ENCODE results near the gene SRCAP. TPM values are rescaled to one million over a fixed set of nuclear protein-coding genes. Genes with fewer than 3 reads are reported as not detected.

Gene SRCAP
- total RNA-seq, 1 donor from 2014 or later: 28.5 TPM

DNA sequence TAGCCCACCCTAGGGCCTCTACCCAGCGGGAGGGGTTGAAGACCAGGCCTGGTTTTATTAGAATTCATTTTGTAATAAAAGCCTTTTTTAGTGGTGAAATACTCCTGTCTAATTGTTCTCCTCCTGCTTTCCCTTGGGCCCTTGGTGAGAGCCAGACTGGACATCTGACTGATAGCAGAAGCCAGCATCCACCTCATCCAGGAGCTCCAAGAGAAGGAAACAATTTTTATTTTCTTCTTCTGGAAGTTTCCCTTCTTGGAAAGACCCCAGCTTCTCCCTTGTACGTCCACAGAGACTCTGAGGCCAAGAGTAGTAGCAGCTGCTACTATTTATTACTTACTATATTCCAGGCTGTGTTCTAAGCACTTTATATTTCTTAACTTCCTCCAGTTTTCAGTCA, 45.2 kb downstream of the SRCAP start:
- H3K36me3 ChIP-seq: peaks cover 0 to 21% of the 10 kb centered on the region in 2 donors
- H3K27ac ChIP-seq: peak overlapping the region; percentile 42
- intact Hi-C loops (cut with DNase I): no loop called here
- H3K4me1 ChIP-seq: peaks cover 35% of the 10 kb centered on the region
- no peak overlapping the region for H3K4me3 ChIP-seq
- H3K27me3 ChIP-seq: no peaks in the 10 kb centered on the region
- no peaks in the 10 kb centered on the region for H3K9me3 ChIP-seq
- no peak for DNase-seq (ENCODE audit: extremely low spot score in 2 of 2)
- TF ChIP-seq POLR2A (IDR thresholded peaks at IDR 0.05) (no peak), POLR2AphosphoS5 (IDR thresholded peaks at IDR 0.05; ENCODE audit: insufficient read depth in 1 of 2, low read depth in 1 of 2) (no peak)

GRCh38 chr16:30745082-30745481, 46.1 kb downstream of the SRCAP start:
- no peak overlapping the region for H3K27ac ChIP-seq
- DNase-seq (ENCODE audit: extremely low spot score in 2 of 2): no peak
- intact Hi-C loops (cut with DNase I): no loop called here

GRCh38 chr16:30746638-30747175, 47.7 kb downstream of the SRCAP start:
- H3K36me3 ChIP-seq: peaks cover 0 to 26% of the 10 kb centered on the region in 2 donors
- no peak overlapping the region for H3K4me3 ChIP-seq
- DNase-seq (ENCODE audit: extremely low spot score in 2 of 2): no peak
- intact Hi-C loops (cut with DNase I): no loop called here
- no peaks in the 10 kb centered on the region for H3K9me3 ChIP-seq
- H3K4me1 ChIP-seq: peaks cover 19% of the 10 kb centered on the region
- TF ChIP-seq POLR2A (IDR thresholded peaks at IDR 0.05) (no peak), CTCF (IDR thresholded peaks at IDR 0.05) (no peak), POLR2AphosphoS5 (IDR thresholded peaks at IDR 0.05; ENCODE audit: insufficient read depth in 1 of 2, low read depth in 1 of 2) (no peak)
- no peaks in the 10 kb centered on the region for H3K27me3 ChIP-seq
- no peak overlapping the region for H3K27ac ChIP-seq

More at GRCh38 chr16:30745082-30745481, 46.1 kb downstream of the SRCAP start:
- Histone ChIP-seq H3K9me3 (no peaks in the 10 kb centered on the region), H3K36me3 (peaks cover 0 to 16% of the 10 kb centered on the region in 2 donors), H3K27me3 (no peaks in the 10 kb centered on the region), H3K4me1 (peaks cover 32% of the 10 kb centered on the region), H3K4me3 (no peak overlapping the region)
- TF ChIP-seq POLR2AphosphoS5 (IDR thresholded peaks at IDR 0.05; ENCODE audit: insufficient read depth in 1 of 2, low read depth in 1 of 2) (no peak), CTCF (IDR thresholded peaks at IDR 0.05) (no peak), POLR2A (IDR thresholded peaks at IDR 0.05) (no peak)

- peaks cover 0 to 26% of the 10 kb centered on the region in 2 donors for H3K36me3 ChIP-seq
These were observed 48.4 kb downstream of the SRCAP start for GRCh38 chr16:30747331-30747730.

GRCh38 chr16:30747799-30748633, 49.0 kb downstream of the SRCAP start, which contains the start of gene PHKG2:
Gene PHKG2, plus strand, starts transcription at chr16:30748425. Its CDS starts 396 bp downstream, at chr16:30748821.
- intact Hi-C loops (cut with DNase I): no loop called here
- no peaks in the 10 kb centered on the region for H3K9me3 ChIP-seq
- no peaks in the 10 kb centered on the region for H3K27me3 ChIP-seq
- DNase-seq (ENCODE audit: extremely low spot score in 2 of 2): peak; percentile 98 to 99
- peak within 1 kb of the TSS; percentile 92 for H3K4me3 ChIP-seq
- peaks cover 19% of the 10 kb centered on the region for H3K4me1 ChIP-seq
- H3K27ac ChIP-seq: peak within 1 kb of the TSS; percentile 75
- H3K36me3 ChIP-seq: peaks cover 0 to 24% of the 10 kb centered on the region in 2 donors
- TF ChIP-seq CTCF (IDR thresholded peaks at IDR 0.05): peak in 1 of 3 experiments; percentile 13
- no peak for TF ChIP-seq POLR2A (IDR thresholded peaks at IDR 0.05)
- TF ChIP-seq POLR2AphosphoS5 (IDR thresholded peaks at IDR 0.05; ENCODE audit: insufficient read depth in 1 of 2, low read depth in 1 of 2): peak; percentile 82 to 96

More at GRCh38 chr16:30747331-30747730, 48.4 kb downstream of the SRCAP start:
- intact Hi-C loops (cut with DNase I): no loop called here
- H3K27me3 ChIP-seq: no peaks in the 10 kb centered on the region
- peaks cover 19% of the 10 kb centered on the region for H3K4me1 ChIP-seq
- peak overlapping the region; percentile 75 for H3K27ac ChIP-seq
- H3K4me3 ChIP-seq: peak overlapping the region; percentile 56 to 92
- no peak for TF ChIP-seq CTCF (IDR thresholded peaks at IDR 0.05)
- no peak for DNase-seq (ENCODE audit: extremely low spot score in 2 of 2)
- no peaks in the 10 kb centered on the region for H3K9me3 ChIP-seq
